Tibial nerve (tissue), 4 donors: ENCODE results near the gene GHRH. TPM values are rescaled to one million over a fixed set of nuclear protein-coding genes. Genes with fewer than 3 reads are reported as not detected.

Experiments used
- DNase-seq, 2 donors: peaks; one replicate each; pipeline ENCODE4 v3.0.0-alpha.2; 2019; ENCODE audit warnings: low spot score in 2 of 2
- H3K27ac ChIP-seq, 4 donors: fragments of 200-600 bp; sonication (generic) in 3 of 4; one replicate each; pipeline ENCODE4 v1.5.1; 2017 to 2019; ENCODE audit warnings: mild to moderate bottlenecking in 1 of 4
- H3K27me3 ChIP-seq, 2 donors: fragments of 200-600 bp; sonication (generic) in 1 of 2; one replicate each; pipeline versions ENCODE4 v1.5.1 to v1.6.0; 2017 to 2019
- H3K36me3 ChIP-seq, 3 donors: fragments of 200-600 bp; sonication (generic); one replicate each; pipeline ENCODE4 v1.5.1; 2018 to 2019
- H3K4me1 ChIP-seq, 4 donors: fragments of 200-600 bp; sonication (generic) in 3 of 4; one replicate each; pipeline ENCODE4 v1.5.1; 2017 to 2019
- H3K4me3 ChIP-seq, 4 donors: fragments of 200-600 bp; sonication (generic) in 3 of 4; one replicate each; pipeline ENCODE4 v1.5.1; 2017 to 2019; ENCODE audit warnings: mild to moderate bottlenecking in 1 of 4, moderate library complexity in 1 of 4
- H3K9me3 ChIP-seq, 4 donors: fragments of 200-600 bp; sonication (generic) in 3 of 4; one replicate each; pipeline ENCODE4 v1.5.1; 2017 to 2019
- EP300 ChIP-seq, 2 donors: sonication (generic); formaldehyde crosslinking; IDR thresholded peaks; one replicate each; pipeline ENCODE4 v1.6.1; 2017; ENCODE audit warnings: antibody characterized with exemption in 2 of 2, mild to moderate bottlenecking in 1 of 2
- POLR2A ChIP-seq, 2 donors: fragments of 450-650 bp; IDR thresholded peaks; one replicate each; pipeline ENCODE4 v1.6.1; 2017; ENCODE audit warnings: antibody characterized with exemption in 2 of 2, mild to moderate bottlenecking in 2 of 2, moderate library complexity in 2 of 2
- WGBS, 2 donors: methylation state at CpG; one replicate each; pipeline ENCODE4 v1.1.5; 2018; 5-methylcytosine and 5-hydroxymethylcytosine counted together
- total RNA-seq, 4 donors: library from RNA; depleted of rRNA; stranded (reverse); fragments of >200 nt; gene quantifications; one replicate each; pipeline ENCODE4 v1.1.0, GENCODE V29; 2016
- TF ChIP-seq, protein P1 (sequence below), 5 experiments: fragments of 200-600 bp in 3 of 5; fragments of 450-650 bp in 2 of 5; sonication (generic) in 3 of 5; IDR thresholded peaks; one replicate each; pipeline ENCODE4 v1.5.1; 2016 to 2019; ENCODE audit warnings: antibody characterized with exemption in 5 of 5, mild to moderate bottlenecking in 3 of 5, moderate library complexity in 2 of 5

Gene GHRH
- total RNA-seq, 4 donors from 2014 or later: not detected

DNA sequence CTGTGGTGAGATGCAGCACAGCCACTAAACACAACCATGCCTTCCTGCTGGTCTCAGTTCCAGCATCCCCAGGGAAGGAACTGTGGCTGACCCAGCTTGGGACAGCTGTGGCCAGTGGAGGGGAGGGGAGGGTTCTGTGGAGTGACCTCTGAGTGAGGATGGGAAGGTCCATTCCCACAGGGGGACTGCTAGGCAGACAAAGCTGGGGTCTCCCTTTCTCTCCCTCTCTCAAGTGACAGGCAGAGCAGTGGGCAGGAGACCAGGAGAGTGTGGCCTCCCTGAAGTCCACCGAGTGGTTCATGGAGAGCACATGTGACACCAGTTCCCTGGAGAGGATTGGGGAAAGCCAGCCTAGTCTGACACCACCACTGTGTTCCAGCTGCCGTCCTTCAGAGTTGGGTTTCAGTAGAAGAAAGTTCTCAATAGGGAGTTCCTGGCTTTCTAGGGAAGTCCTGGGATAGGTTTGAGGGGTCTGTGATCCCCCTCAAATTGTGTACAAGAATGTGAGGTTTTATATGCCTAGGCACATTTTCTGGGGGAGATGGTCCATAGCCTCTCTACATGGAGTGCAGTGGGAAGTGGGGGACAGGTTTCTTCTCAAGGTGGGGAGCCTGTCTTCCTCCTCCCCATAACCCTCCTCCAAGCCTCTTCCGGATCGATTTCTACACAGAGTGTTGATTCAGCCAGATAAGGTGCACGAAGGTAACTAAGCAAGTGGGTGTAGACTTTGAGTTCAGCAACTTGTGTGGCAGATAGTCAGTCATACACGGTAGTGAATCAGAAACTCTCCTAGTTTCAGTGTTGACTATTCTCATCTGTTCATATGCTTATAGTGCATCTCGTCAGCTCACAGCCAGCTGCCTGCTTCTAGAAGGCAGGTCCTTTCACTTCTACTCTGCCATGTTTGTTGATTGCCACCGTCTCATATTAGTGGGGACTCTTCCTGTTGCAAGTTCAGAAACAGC lies 46.8 kb upstream of the GHRH start:
- Histone ChIP-seq H3K27ac (peak overlapping the region in 2 of 4 donors; percentile 30 to 51), H3K27me3 (no peaks in the 10 kb centered on the region), H3K36me3 (peaks cover 0 to 45% (median 0%) of the 10 kb centered on the region in 3 donors), H3K4me1 (peaks cover 0 to 56% (median 11%) of the 10 kb centered on the region in 4 donors), H3K9me3 (no peaks in the 10 kb centered on the region), H3K4me3 (no peak overlapping the region)
- no peak for DNase-seq
- TF ChIP-seq EP300 (IDR thresholded peaks at IDR 0.05): no peak
- TF ChIP-seq POLR2A (IDR thresholded peaks at IDR 0.05): no peak
- TF ChIP-seq, protein P1, sequence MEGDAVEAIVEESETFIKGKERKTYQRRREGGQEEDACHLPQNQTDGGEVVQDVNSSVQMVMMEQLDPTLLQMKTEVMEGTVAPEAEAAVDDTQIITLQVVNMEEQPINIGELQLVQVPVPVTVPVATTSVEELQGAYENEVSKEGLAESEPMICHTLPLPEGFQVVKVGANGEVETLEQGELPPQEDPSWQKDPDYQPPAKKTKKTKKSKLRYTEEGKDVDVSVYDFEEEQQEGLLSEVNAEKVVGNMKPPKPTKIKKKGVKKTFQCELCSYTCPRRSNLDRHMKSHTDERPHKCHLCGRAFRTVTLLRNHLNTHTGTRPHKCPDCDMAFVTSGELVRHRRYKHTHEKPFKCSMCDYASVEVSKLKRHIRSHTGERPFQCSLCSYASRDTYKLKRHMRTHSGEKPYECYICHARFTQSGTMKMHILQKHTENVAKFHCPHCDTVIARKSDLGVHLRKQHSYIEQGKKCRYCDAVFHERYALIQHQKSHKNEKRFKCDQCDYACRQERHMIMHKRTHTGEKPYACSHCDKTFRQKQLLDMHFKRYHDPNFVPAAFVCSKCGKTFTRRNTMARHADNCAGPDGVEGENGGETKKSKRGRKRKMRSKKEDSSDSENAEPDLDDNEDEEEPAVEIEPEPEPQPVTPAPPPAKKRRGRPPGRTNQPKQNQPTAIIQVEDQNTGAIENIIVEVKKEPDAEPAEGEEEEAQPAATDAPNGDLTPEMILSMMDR (IDR thresholded peaks at IDR 0.05): no peak
- WGBS, 2 donors: 78 to 86% methylated on average over 7 to 8 of the region's 8 CpGs

- WGBS, 2 donors: 50 to 52% methylated on average over 3 of the region's 3 CpGs
These were observed 44.2 kb upstream of the GHRH start for GRCh38 chr20:37305839-37306238.

DNA sequence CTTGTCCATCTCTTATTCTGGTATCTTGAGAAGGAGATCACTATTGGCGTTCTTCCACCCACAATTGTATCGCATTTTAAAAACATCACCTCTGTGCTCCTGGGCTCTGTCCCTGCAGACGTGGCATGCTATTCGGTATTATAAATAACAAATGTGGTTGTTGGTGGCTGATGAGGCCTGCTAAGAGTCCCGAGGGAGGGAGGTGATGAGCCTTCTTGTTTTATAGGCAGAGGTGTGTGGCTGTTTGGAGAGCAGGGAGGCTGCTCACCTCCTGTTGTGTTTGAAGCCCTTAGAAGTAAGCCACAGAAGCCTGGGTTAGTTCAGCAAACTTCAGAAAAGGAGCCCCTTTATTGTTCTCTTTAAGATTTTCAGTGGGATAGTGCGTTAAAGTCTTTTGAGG lies 43.5 kb upstream of the GHRH start:
- 62 to 68% methylated on average over 6 of the region's 6 CpGs for WGBS, 2 donors
- peaks cover 0 to 56% (median 8%) of the 10 kb centered on the region in 3 donors for H3K36me3 ChIP-seq

More at GRCh38 chr20:37305839-37306238, 44.2 kb upstream of the GHRH start:
- H3K27ac ChIP-seq: peak overlapping the region in 2 of 4 donors; percentile 21 to 49
- H3K36me3 ChIP-seq: peaks cover 0 to 60% (median 8%) of the 10 kb centered on the region in 3 donors
- no peak for DNase-seq
- H3K9me3 ChIP-seq: no peaks in the 10 kb centered on the region
- TF ChIP-seq EP300 (IDR thresholded peaks at IDR 0.05) (no peak), POLR2A (IDR thresholded peaks at IDR 0.05) (no peak)
- TF ChIP-seq, protein P1 (IDR thresholded peaks at IDR 0.05): no peak
- H3K4me1 ChIP-seq: peaks cover 0 to 38% (median 8%) of the 10 kb centered on the region in 4 donors
- H3K4me3 ChIP-seq: no peak overlapping the region
- no peaks in the 10 kb centered on the region for H3K27me3 ChIP-seq

GRCh38 chr20:37303637-37304036 lies 42.0 kb upstream of the GHRH start:
- Histone ChIP-seq H3K4me3 (no peak overlapping the region), H3K4me1 (peaks cover 0 to 51% (median 8%) of the 10 kb centered on the region in 4 donors), H3K9me3 (no peaks in the 10 kb centered on the region), H3K27me3 (no peaks in the 10 kb centered on the region), H3K27ac (no peak overlapping the region), H3K36me3 (peaks cover 0 to 57% (median 8%) of the 10 kb centered on the region in 3 donors)
- no peak for DNase-seq
- 95 to 97% methylated on average over 4 of the region's 4 CpGs for WGBS, 2 donors
- TF ChIP-seq POLR2A (IDR thresholded peaks at IDR 0.05) (no peak), EP300 (IDR thresholded peaks at IDR 0.05) (no peak)
- TF ChIP-seq, protein P1 (IDR thresholded peaks at IDR 0.05): no peak

More for the DNA sequence above, 43.5 kb upstream of the GHRH start:
- TF ChIP-seq POLR2A (IDR thresholded peaks at IDR 0.05) (no peak), EP300 (IDR thresholded peaks at IDR 0.05) (no peak)
- TF ChIP-seq, protein P1 (IDR thresholded peaks at IDR 0.05): no peak
- Histone ChIP-seq H3K9me3 (no peaks in the 10 kb centered on the region), H3K4me1 (peaks cover 0 to 38% (median 8%) of the 10 kb centered on the region in 4 donors), H3K27me3 (no peaks in the 10 kb centered on the region), H3K27ac (no peak overlapping the region), H3K4me3 (no peak overlapping the region)
- DNase-seq: no peak

DNA sequence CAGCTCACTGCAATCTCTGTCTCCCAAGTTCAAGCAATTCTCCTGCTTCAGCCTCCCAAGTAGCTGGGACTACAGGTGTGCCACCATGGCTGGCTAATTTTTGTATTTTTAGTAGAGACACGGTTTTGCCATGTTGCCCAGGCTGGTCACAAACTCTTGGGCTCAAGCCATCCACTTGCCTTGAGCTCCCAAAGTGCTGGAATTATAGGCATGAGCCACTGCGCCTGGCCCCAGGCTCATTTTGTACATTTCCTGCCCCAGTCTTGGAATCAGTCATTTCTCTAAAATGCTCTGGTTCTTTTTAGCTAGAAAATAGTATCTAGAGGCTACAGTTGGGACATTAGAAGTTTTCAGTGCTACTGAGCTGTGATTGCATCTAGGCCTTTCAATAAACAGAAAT lies 41.4 kb upstream of the GHRH start:
- DNase-seq: no peak
- Histone ChIP-seq H3K9me3 (no peaks in the 10 kb centered on the region), H3K4me1 (peaks cover 0 to 51% (median 8%) of the 10 kb centered on the region in 4 donors), H3K36me3 (peaks cover 0 to 51% (median 8%) of the 10 kb centered on the region in 3 donors), H3K27me3 (no peaks in the 10 kb centered on the region), H3K27ac (no peak overlapping the region), H3K4me3 (no peak overlapping the region)
- no peak for TF ChIP-seq EP300 (IDR thresholded peaks at IDR 0.05)
- TF ChIP-seq, protein P1 (IDR thresholded peaks at IDR 0.05): no peak
- TF ChIP-seq POLR2A (IDR thresholded peaks at IDR 0.05): no peak
- 78 to 94% methylated on average over 2 of the region's 2 CpGs for WGBS, 2 donors
